Glutamatergic neuron (in vitro differentiated cells): ENCODE measurements around the gene PCDHB11. TPM values are rescaled to one million over a fixed set of nuclear protein-coding genes. Genes with fewer than 3 reads are reported as not detected.
"Not testable (repeated sequence)": the region's sequence is repeated elsewhere in the genome, so short reads cannot be mapped to it uniquely, and the experiment has no call there.

Experiments used
- DNase-seq: peaks from one replicate; pipeline ENCODE4 v3.0.0; 2022
- H3K27ac Mint-ChIP-seq: one replicate; pipeline ENCODE4 v1.8.0; 2020; ENCODE audit warnings: mild to moderate bottlenecking, mixed read lengths, inconsistent platforms; ENCODE audit not compliant: unreplicated experiment
- H3K27me3 Mint-ChIP-seq: one replicate; pipeline ENCODE4 v1.8.0; 2020; ENCODE audit warnings: mild to moderate bottlenecking, moderate library complexity, mixed read lengths, inconsistent platforms; ENCODE audit not compliant: unreplicated experiment
- H3K36me3 Mint-ChIP-seq: one replicate; pipeline ENCODE4 v1.8.0; 2020; ENCODE audit warnings: mild to moderate bottlenecking, mixed read lengths, inconsistent platforms; ENCODE audit not compliant: unreplicated experiment
- H3K4me1 Mint-ChIP-seq: one replicate; pipeline ENCODE4 v1.8.0; 2020; ENCODE audit warnings: mild to moderate bottlenecking, low read depth, mixed read lengths, inconsistent platforms; ENCODE audit not compliant: unreplicated experiment
- H3K4me3 Mint-ChIP-seq: one replicate; pipeline ENCODE4 v1.8.0; 2020; ENCODE audit warnings: mild to moderate bottlenecking, mixed read lengths, inconsistent platforms; ENCODE audit not compliant: unreplicated experiment
- H3K9me3 Mint-ChIP-seq: one replicate; pipeline ENCODE4 v1.8.0; 2020; ENCODE audit warnings: mild to moderate bottlenecking, moderate library complexity, mixed read lengths, inconsistent platforms; ENCODE audit not compliant: unreplicated experiment
- total RNA-seq: library from RNA; stranded (reverse); fragmentation: NEBNext Ultra II Directional; extraction: Animal tissue kit (Norgen Biotek cat#: 25700); gene quantifications from one replicate; pipeline ENCODE4 v1.2.1, GENCODE V29; 2021; ENCODE audit not compliant: unreplicated experiment
- TF ChIP-seq, protein P1 (sequence below): fragments of 200-600 bp; sonication (generic); IDR thresholded peaks from one replicate; pipeline ENCODE4 v1.5.0; 2021; ENCODE audit not compliant: partially characterized antibody, unreplicated experiment

The PCDHB11 gene
- total RNA-seq, 1 donor from 2014 or later = 10.6 TPM

DNA sequence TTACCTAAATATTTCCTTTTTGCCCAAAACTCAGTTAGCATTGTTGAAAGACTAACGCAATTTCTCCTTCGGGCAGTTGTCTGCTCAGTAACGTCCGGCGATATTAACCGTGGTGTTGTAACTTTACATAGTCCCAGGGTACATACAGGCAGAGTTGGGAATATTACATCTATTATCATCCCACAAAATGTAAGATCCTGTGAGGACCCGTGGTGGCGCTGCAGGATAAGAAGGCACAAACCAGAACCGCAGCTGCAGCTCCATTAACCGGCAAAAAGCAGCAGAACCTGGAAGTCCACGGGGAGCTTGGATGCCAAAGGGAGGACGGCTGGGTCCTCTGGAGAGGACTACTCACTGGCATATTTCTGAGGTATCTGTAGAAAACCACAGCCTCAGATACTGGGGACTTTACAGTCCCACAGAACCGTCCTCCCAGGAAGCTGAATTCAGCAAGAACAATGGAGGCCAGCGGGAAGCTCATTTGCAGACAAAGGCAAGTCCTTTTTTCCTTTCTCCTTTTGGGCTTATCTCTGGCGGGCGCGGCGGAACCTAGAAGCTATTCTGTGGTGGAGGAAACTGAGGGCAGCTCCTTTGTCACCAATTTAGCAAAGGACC, 21.7 kb upstream of the PCDHB11 start, which contains the start of gene PCDHB8:
Gene PCDHB8 (plus strand): TSS at position 214 of the 615 bp plus-strand sequence. CDS start 245 bp downstream, at position 459.
- TF ChIP-seq, protein P1, sequence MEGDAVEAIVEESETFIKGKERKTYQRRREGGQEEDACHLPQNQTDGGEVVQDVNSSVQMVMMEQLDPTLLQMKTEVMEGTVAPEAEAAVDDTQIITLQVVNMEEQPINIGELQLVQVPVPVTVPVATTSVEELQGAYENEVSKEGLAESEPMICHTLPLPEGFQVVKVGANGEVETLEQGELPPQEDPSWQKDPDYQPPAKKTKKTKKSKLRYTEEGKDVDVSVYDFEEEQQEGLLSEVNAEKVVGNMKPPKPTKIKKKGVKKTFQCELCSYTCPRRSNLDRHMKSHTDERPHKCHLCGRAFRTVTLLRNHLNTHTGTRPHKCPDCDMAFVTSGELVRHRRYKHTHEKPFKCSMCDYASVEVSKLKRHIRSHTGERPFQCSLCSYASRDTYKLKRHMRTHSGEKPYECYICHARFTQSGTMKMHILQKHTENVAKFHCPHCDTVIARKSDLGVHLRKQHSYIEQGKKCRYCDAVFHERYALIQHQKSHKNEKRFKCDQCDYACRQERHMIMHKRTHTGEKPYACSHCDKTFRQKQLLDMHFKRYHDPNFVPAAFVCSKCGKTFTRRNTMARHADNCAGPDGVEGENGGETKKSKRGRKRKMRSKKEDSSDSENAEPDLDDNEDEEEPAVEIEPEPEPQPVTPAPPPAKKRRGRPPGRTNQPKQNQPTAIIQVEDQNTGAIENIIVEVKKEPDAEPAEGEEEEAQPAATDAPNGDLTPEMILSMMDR = peak; percentile 26
- DNase-seq = peak; percentile 41
- not testable (repeated sequence) for H3K27ac Mint-ChIP-seq, H3K27me3 Mint-ChIP-seq, H3K4me1 Mint-ChIP-seq, H3K4me3 Mint-ChIP-seq
- Mint-ChIP-seq H3K36me3 (peaks cover 28% of the 10 kb centered on the region), H3K9me3 (peaks cover 14% of the 10 kb centered on the region)

DNA sequence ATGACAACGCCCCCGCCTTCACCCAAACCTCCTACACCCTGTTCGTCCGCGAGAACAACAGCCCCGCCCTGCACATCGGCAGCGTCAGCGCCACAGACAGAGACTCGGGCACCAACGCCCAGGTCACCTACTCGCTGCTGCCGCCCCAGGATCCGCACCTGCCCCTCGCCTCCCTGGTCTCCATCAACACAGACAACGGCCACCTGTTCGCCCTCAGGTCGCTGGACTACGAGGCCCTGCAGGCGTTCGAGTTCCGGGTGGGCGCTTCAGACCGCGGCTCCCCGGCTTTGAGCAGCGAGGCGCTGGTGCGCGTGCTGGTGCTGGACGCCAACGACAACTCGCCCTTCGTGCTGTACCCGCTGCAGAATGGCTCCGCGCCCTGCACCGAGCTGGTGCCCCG, 20.1 kb upstream of the PCDHB11 start:
- H3K4me1 Mint-ChIP-seq, H3K27ac Mint-ChIP-seq, H3K4me3 Mint-ChIP-seq, DNase-seq, H3K27me3 Mint-ChIP-seq: not testable (repeated sequence)
- Mint-ChIP-seq H3K9me3 (peaks cover 18% of the 10 kb centered on the region), H3K36me3 (peaks cover 31% of the 10 kb centered on the region)

DNA sequence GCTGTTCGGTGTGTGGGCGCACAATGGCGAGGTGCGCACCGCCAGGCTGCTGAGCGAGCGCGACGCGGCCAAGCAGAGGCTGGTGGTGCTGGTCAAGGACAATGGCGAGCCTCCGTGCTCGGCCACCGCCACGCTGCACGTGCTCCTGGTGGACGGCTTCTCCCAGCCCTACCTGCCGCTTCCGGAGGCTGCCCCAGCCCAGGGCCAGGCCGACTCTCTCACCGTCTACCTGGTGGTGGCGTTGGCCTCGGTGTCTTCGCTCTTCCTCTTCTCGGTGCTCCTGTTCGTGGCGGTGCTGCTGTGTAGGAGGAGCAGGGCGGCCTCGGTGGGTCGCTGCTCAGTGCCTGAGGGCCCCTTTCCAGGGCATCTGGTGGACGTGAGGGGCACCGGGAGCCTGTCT, 19.6 kb upstream of the PCDHB11 start:
- not testable (repeated sequence) for H3K4me1 Mint-ChIP-seq, H3K27ac Mint-ChIP-seq, H3K4me3 Mint-ChIP-seq, DNase-seq
- peaks cover 20% of the 10 kb centered on the region for H3K9me3 Mint-ChIP-seq
- H3K27me3 Mint-ChIP-seq = peaks cover 13% of the 10 kb centered on the region
- peaks cover 34% of the 10 kb centered on the region for H3K36me3 Mint-ChIP-seq

DNA sequence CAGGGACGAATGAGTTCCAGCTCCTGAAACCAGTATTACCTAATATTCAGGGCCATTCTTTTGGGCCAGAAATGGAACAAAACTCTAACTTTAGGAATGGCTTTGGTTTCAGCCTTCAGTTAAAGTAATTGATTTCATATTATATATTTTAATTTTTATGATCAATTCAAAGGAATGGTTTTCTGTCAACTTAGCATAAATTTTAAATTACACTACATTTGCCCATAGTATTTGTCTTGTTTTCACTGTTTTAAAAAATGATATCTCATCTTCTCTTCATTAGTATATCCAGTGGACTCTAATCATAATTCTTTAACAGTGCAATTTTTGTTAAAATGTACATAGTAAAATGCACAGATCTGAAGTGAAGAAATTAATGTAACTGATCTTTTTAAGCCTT, 19.1 kb upstream of the PCDHB11 start:
- H3K36me3 Mint-ChIP-seq = peaks cover 33% of the 10 kb centered on the region
- peaks cover 21% of the 10 kb centered on the region for H3K9me3 Mint-ChIP-seq
- no peak overlapping the region for H3K4me3 Mint-ChIP-seq
- TF ChIP-seq, protein P1 = no peak
- H3K4me1 Mint-ChIP-seq = no peaks in the 10 kb centered on the region
- peaks cover 15% of the 10 kb centered on the region for H3K27me3 Mint-ChIP-seq
- no peak for DNase-seq
- no peak overlapping the region for H3K27ac Mint-ChIP-seq

DNA sequence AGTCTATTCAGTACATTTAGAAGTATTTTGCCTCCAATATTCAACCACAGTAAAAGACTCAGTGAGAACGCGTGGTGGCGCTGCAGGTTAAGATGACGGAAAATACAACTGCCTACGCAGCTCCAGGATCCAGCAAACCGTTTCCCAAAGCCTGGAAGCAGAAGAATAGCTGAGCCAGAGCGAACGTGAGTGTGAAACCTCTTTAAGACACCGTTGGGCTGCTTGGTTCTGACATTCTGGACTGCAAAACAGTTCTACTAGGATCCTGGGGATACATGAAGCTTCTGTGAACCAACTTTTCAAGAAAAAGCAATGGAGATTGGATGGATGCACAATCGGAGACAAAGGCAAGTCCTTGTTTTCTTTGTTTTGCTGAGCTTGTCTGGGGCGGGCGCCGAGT, 17.2 kb upstream of the PCDHB11 start, which contains the start of gene PCDHB16:
Gene PCDHB16 (plus strand): TSS at position 140 of the 400 bp plus-strand sequence. CDS start 173 bp downstream, at position 313.
- peaks cover 15% of the 10 kb centered on the region for H3K27me3 Mint-ChIP-seq
- peaks cover 46% of the 10 kb centered on the region for H3K36me3 Mint-ChIP-seq
- peak; percentile 47 for DNase-seq
- H3K9me3 Mint-ChIP-seq = peaks cover 32% of the 10 kb centered on the region
- no peaks in the 10 kb centered on the region for H3K4me1 Mint-ChIP-seq
- peak within 1 kb of the TSS; percentile 87 for H3K4me3 Mint-ChIP-seq
- TF ChIP-seq, protein P1 = peak; percentile 50
- H3K27ac Mint-ChIP-seq = peak within 1 kb of the TSS; percentile 79

DNA sequence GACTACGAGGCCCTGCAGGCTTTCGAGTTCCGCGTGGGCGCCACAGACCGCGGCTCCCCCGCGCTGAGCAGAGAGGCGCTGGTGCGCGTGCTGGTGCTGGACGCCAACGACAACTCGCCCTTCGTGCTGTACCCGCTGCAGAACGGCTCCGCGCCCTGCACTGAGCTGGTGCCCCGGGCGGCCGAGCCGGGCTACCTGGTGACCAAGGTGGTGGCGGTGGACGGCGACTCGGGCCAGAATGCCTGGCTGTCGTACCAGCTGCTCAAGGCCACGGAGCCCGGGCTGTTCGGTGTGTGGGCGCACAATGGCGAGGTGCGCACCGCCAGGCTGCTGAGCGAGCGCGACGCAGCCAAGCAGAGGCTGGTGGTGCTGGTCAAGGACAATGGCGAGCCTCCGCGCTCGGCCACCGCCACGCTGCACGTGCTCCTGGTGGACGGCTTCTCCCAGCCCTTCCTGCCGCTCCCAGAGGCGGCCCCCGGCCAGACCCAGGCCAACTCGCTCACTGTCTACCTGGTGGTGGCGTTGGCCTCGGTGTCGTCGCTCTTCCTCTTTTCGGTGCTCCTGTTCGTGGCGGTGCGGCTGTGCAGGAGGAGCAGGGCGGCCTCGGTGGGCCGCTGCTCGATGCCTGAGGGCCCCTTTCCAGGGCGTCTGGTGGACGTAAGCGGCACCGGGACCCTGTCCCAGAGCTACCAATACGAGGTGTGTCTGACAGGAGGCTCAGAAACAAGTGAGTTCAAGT, 15.1 kb upstream of the PCDHB11 start:
- Mint-ChIP-seq H3K36me3 (peaks cover 57% of the 10 kb centered on the region), H3K9me3 (peaks cover 38% of the 10 kb centered on the region), H3K27me3 (peaks cover 19% of the 10 kb centered on the region)
- not testable (repeated sequence) for H3K4me1 Mint-ChIP-seq, DNase-seq, H3K27ac Mint-ChIP-seq, H3K4me3 Mint-ChIP-seq
